SK-N-SH (cell line): Measurements from ENCODE around the gene MEG3. TPM values are rescaled to one million over a fixed set of nuclear protein-coding genes. Genes with fewer than 3 reads are reported as not detected.

Source experiments
- CTCF ChIA-PET: fragments of 300-600, 350-600 bp; formaldehyde crosslinking; extraction: SDS; loops from one replicate; lab custom pipeline; 2021; lab: Yijun Ruan, JAX
- POLR2A ChIA-PET: fragments of 350-600 bp; sonication (Branson Sonifier 250); formaldehyde crosslinking; extraction: SDS; loops from one replicate; lab custom pipeline; 2020; ENCODE audit warnings: antibody characterized with exemption, inconsistent platforms; lab: Yijun Ruan, JAX
- DNase-seq: peaks from one replicate; pipeline ENCODE4 v3.0.0; 2012
- H2AFZ ChIP-seq: fragments of 200-600 bp; sonication (generic); 2 replicates; pipeline ENCODE4 v1.8.1; 2016; ENCODE audit warnings: antibody characterized with exemption, mild to moderate bottlenecking, low read depth
- H3F3A ChIP-seq: fragments of 200-600 bp; sonication (generic); replicated peaks from 2 replicates; pipeline ENCODE3; 2016; ENCODE audit warnings: antibody characterized with exemption, mild to moderate bottlenecking; ENCODE audit not compliant: insufficient read depth
- H3K27ac ChIP-seq, 2 experiments: fragments of 200-500 bp in 1 of 2; fragments of 200-600 bp in 1 of 2; sonication (Bioruptor generic) in 1 of 2; sonication (generic), shearing (Covaris generic) in 1 of 2; 2 replicates each; pipeline versions ENCODE4 v1.5.1 to v1.6.1; 2014 to 2016; ENCODE audit warnings: low read depth in 2 of 2, inconsistent platforms in 1 of 2, low read length in 1 of 2, mild to moderate bottlenecking in 1 of 2, mixed read lengths in 1 of 2
- H3K27me3 ChIP-seq: fragments of 200-600 bp; sonication (generic), shearing (Covaris generic); 2 replicates; pipeline ENCODE4 v1.6.1; 2016; ENCODE audit warnings: mixed run types; ENCODE audit not compliant: insufficient read depth
- H3K36me3 ChIP-seq, 2 experiments: fragments of 200-500 bp in 1 of 2; fragments of 200-600 bp in 1 of 2; sonication (Bioruptor generic) in 1 of 2; sonication (generic) in 1 of 2; replicated peaks in 1 of 2; 2 replicates each; pipeline versions ENCODE3 to v1.5.1; 2014 to 2016; ENCODE audit warnings: low read length in 1 of 2, mild to moderate bottlenecking in 1 of 2; ENCODE audit not compliant: insufficient read depth in 2 of 2, control insufficient read depth in 1 of 2
- H3K4me1 ChIP-seq, 2 experiments: fragments of 200-500 bp in 1 of 2; fragments of 200-600 bp in 1 of 2; sonication (Bioruptor generic) in 1 of 2; sonication (generic), shearing (Covaris generic) in 1 of 2; 2 replicates each; pipeline versions ENCODE4 v1.5.1 to v1.6.1; 2014 to 2016; ENCODE audit warnings: low read depth in 1 of 2, low read length in 1 of 2, mixed run types in 1 of 2; ENCODE audit not compliant: insufficient read depth in 2 of 2, control insufficient read depth in 1 of 2
- H3K4me2 ChIP-seq: fragments of 200-600 bp; sonication (generic), shearing (Covaris generic); 2 replicates; pipeline ENCODE4 v1.6.1; 2017; ENCODE audit warnings: mixed run types
- H3K4me3 ChIP-seq, 2 experiments: fragments of 200-500 bp in 1 of 2; fragments of 200-600 bp in 1 of 2; sonication (Bioruptor generic) in 1 of 2; sonication (generic), shearing (Covaris generic) in 1 of 2; 2 replicates each; pipeline versions ENCODE4 v1.5.1 to v1.8.1; 2014 to 2016; ENCODE audit warnings: low read depth in 2 of 2, inconsistent platforms in 1 of 2, low read length in 1 of 2, mild to moderate bottlenecking in 1 of 2, mixed read lengths in 1 of 2, moderate library complexity in 1 of 2
- H3K79me2 ChIP-seq: fragments of 200-600 bp; sonication (generic); 2 replicates; pipeline ENCODE4 v1.8.1; 2017; ENCODE audit warnings: mild to moderate bottlenecking; ENCODE audit not compliant: insufficient read depth
- H3K9ac ChIP-seq: fragments of 200-600 bp; sonication (generic); 2 replicates; pipeline ENCODE4 v1.6.1; 2017; ENCODE audit warnings: mixed run types
- H3K9me2 ChIP-seq: fragments of 200-600 bp; sonication (generic); 2 replicates; pipeline ENCODE4 v1.6.1; 2017; ENCODE audit warnings: mixed run types
- H3K9me3 ChIP-seq: fragments of 200-600 bp; sonication (generic); 2 replicates; pipeline ENCODE4 v1.6.1; 2017; ENCODE audit warnings: mixed run types, mild to moderate bottlenecking, moderate library complexity
- H4K20me1 ChIP-seq: fragments of 200-600 bp; sonication (generic); 2 replicates; pipeline ENCODE4 v1.6.1; 2017; ENCODE audit warnings: mild to moderate bottlenecking, mixed run types; ENCODE audit not compliant: insufficient read depth
- CTCF ChIP-seq: fragments of 200-600 bp; sonication (generic); IDR thresholded peaks from 2 replicates; pipeline ENCODE4 v1.6.1; 2017; ENCODE audit warnings: antibody characterized with exemption, mild to moderate bottlenecking, moderate library complexity
- ELF1 ChIP-seq: IDR thresholded peaks from 2 replicates; pipeline ENCODE4 v1.4.0; 2012
- FOSL2 ChIP-seq: IDR thresholded peaks from 2 replicates; pipeline ENCODE4 v1.4.0; 2012; ENCODE audit warnings: low read depth, mild to moderate bottlenecking, moderate library complexity, borderline replicate concordance
- FOXM1 ChIP-seq: IDR thresholded peaks from 2 replicates; pipeline ENCODE4 v1.4.0; 2012; ENCODE audit warnings: low read depth, mild to moderate bottlenecking
- GABPA ChIP-seq: IDR thresholded peaks from 2 replicates; pipeline ENCODE4 v1.4.0; 2012; ENCODE audit warnings: low read depth, mild to moderate bottlenecking
- IRF3 ChIP-seq: fragments of 150-350 bp; IDR thresholded peaks from 2 replicates; pipeline ENCODE4 v1.6.1; 2016; ENCODE audit warnings: mild to moderate bottlenecking, low read depth, low read length
- JUND ChIP-seq: IDR thresholded peaks from 2 replicates; pipeline ENCODE4 v1.4.0; 2012
- NRF1 ChIP-seq: IDR thresholded peaks from 2 replicates; pipeline ENCODE4 v1.6.1; 2012; ENCODE audit warnings: low read depth, mild to moderate bottlenecking, low read length
- RCOR1 ChIP-seq: fragments of 150-350 bp; IDR thresholded peaks from 2 replicates; pipeline ENCODE4 v1.6.1; 2017; ENCODE audit warnings: antibody characterized with exemption, low read length
- SIN3A ChIP-seq: IDR thresholded peaks from 2 replicates; pipeline ENCODE4 v1.6.1; 2012; ENCODE audit warnings: low read depth, mild to moderate bottlenecking, low read length, moderate library complexity, borderline replicate concordance
- TEAD4 ChIP-seq: IDR thresholded peaks from 2 replicates; pipeline ENCODE4 v1.4.0; 2012; ENCODE audit warnings: mild to moderate bottlenecking, borderline replicate concordance; ENCODE audit not compliant: insufficient read depth
- USF1 ChIP-seq: IDR thresholded peaks from 2 replicates; pipeline ENCODE4 v1.4.0; 2012; ENCODE audit warnings: low read depth, borderline replicate concordance
- USF2 ChIP-seq: fragments of 150-350 bp; IDR thresholded peaks from 2 replicates; pipeline ENCODE4 v1.6.1; 2017; ENCODE audit warnings: antibody characterized with exemption, low read length, low read depth, borderline replicate concordance
- WGBS: methylation state at CpG from one replicate; pipeline ENCODE4 v1.1.6; 2017; ENCODE audit warnings: low lambda C conversion rate; 5-methylcytosine and 5-hydroxymethylcytosine counted together
- polyA plus RNA-seq, 3 experiments: library from polyadenylated mRNA; depleted of rRNA; stranded (reverse); fragments of >200 nt; gene quantifications; 2 replicates each; pipeline ENCODE4 v1.2.3, GENCODE V29; 2012

MEG3 gene
- polyA plus RNA-seq, 1 of the 3 experiments (the other 2 are of a cell fraction), result not detected

- H3K4me3 ChIP-seq, result peak overlapping the region in 1 of 2 experiments; percentile 48; a peak in 1 of 4 replicates
- no peaks in the 10 kb centered on the region for H3K9me3 ChIP-seq
- H3K4me1 ChIP-seq, result peaks cover 0 to 78% of the 10 kb centered on the region in 2 experiments; a peak in 3 of 4 replicates
- H3K9me2 ChIP-seq, result no peaks in the 10 kb centered on the region
- TF ChIP-seq JUND (no peak), GABPA (no peak), NRF1 (no peak), SIN3A (no peak), CTCF (no peak), FOXM1 (no peak), IRF3 (no peak), ELF1 (no peak), USF1 (no peak), TEAD4 (no peak), RCOR1 (no peak), USF2 (no peak), FOSL2 (no peak)
- WGBS, result 73% methylated on average over 11 of the region's 12 CpGs
- H2AFZ ChIP-seq, result no peak overlapping the region
- H4K20me1 ChIP-seq, result no peaks in the 10 kb centered on the region
- H3K27ac ChIP-seq, result peak overlapping the region in 1 of 2 experiments; percentile 99; a peak in 2 of 4 replicates
- peaks cover 6% of the 10 kb centered on the region; the same call in 1 of the 2 replicates for H3K27me3 ChIP-seq
- no peaks in the 10 kb centered on the region for H3K36me3 ChIP-seq
- no peaks in the 10 kb centered on the region for H3F3A ChIP-seq
- H3K4me2 ChIP-seq, result no peak overlapping the region
- DNase-seq, result peak; percentile 26
- H3K9ac ChIP-seq, result no peak overlapping the region
- no peaks in the 10 kb centered on the region for H3K79me2 ChIP-seq
- POLR2A ChIA-PET, result interaction anchor here (0.6 to 5.6 kb wide), 35 partner anchors 10 to 1712 kb away, joined by 3 to 77 read pairs (median 6); partner anchors contain the start of genes DIO3 and DLK1
- CTCF ChIA-PET, result interaction anchor here (0.7 to 8.9 kb wide), 53 partner anchors 10 to 763 kb away, joined by 3 to 147 read pairs (median 5); partner anchors contain the start of gene DIO3
Measured at GRCh38 chr14:100901391-100902183, 75.7 kb downstream of the MEG3 start.
